GM23248 (cell line): Measurements from ENCODE around the gene GALNT2.

Experiments
- EZH2 ChIP-seq: fragments of 200-600 bp; sonication (generic); IDR thresholded peaks from 2 replicates; pipeline ENCODE4 v1.6.1; 2018; ENCODE audit warnings: antibody characterized with exemption, mild to moderate bottlenecking; ENCODE audit not compliant: insufficient read depth, poor library complexity, severe bottlenecking
- EZH2phosphoT487 ChIP-seq: fragments of 200-600 bp; sonication (generic); IDR thresholded peaks from 2 replicates; pipeline ENCODE4 v1.6.1; 2018; ENCODE audit warnings: antibody characterized with exemption, moderate library complexity, mild to moderate bottlenecking, low read depth; ENCODE audit not compliant: insufficient read depth

- no peak for TF ChIP-seq EZH2phosphoT487
- no peak for TF ChIP-seq EZH2
Observed at GRCh38 chr1:230200276-230200675, 133.2 kb downstream of the GALNT2 start.
